Sigmoid colon (tissue), 4 donors: Measurements from ENCODE around the gene TEX28.

Experiments
- CTCF ChIP-seq, 4 experiments: fragments of 450-650 bp in 3 of 4; fragments of 200-600 bp in 1 of 4; IDR thresholded peaks; one replicate each; pipeline ENCODE4 v1.5.1; 2016 to 2019; ENCODE audit warnings: antibody characterized with exemption in 4 of 4, mild to moderate bottlenecking in 3 of 4, moderate library complexity in 2 of 4
- EP300 ChIP-seq, 4 donors: sonication (generic); formaldehyde crosslinking; IDR thresholded peaks; one replicate each; pipeline ENCODE4 v1.6.1; 2017; ENCODE audit warnings: antibody characterized with exemption in 4 of 4
- POLR2A ChIP-seq, 2 donors: fragments of 450-650 bp; IDR thresholded peaks; one replicate each; pipeline ENCODE4 v1.6.1; 2016; ENCODE audit warnings: antibody characterized with exemption in 2 of 2, mild to moderate bottlenecking in 2 of 2, moderate library complexity in 2 of 2
- POLR2AphosphoS5 ChIP-seq, 4 donors: sonication (generic); formaldehyde crosslinking; IDR thresholded peaks; one replicate each; pipeline ENCODE4 v1.6.1; 2017; ENCODE audit warnings: antibody characterized with exemption in 4 of 4

- no peak for TF ChIP-seq POLR2AphosphoS5 (IDR thresholded peaks at IDR 0.05)
- no peak for TF ChIP-seq CTCF (IDR thresholded peaks at IDR 0.05)
- TF ChIP-seq POLR2A (IDR thresholded peaks at IDR 0.05) = no peak
- no peak for TF ChIP-seq EP300 (IDR thresholded peaks at IDR 0.05)
Observed at GRCh38 chrX:154329294-154329693, 34.4 kb upstream of the TEX28 start.
